GM23248 (cell line): ENCODE data around the gene CCDC187.

Experiments used
- EZH2 ChIP-seq: fragments of 200-600 bp; sonication (generic); IDR thresholded peaks from 2 replicates; pipeline ENCODE4 v1.6.1; 2018; ENCODE audit warnings: antibody characterized with exemption, mild to moderate bottlenecking; ENCODE audit not compliant: insufficient read depth, poor library complexity, severe bottlenecking
- EZH2phosphoT487 ChIP-seq: fragments of 200-600 bp; sonication (generic); IDR thresholded peaks from 2 replicates; pipeline ENCODE4 v1.6.1; 2018; ENCODE audit warnings: antibody characterized with exemption, moderate library complexity, mild to moderate bottlenecking, low read depth; ENCODE audit not compliant: insufficient read depth

DNA sequence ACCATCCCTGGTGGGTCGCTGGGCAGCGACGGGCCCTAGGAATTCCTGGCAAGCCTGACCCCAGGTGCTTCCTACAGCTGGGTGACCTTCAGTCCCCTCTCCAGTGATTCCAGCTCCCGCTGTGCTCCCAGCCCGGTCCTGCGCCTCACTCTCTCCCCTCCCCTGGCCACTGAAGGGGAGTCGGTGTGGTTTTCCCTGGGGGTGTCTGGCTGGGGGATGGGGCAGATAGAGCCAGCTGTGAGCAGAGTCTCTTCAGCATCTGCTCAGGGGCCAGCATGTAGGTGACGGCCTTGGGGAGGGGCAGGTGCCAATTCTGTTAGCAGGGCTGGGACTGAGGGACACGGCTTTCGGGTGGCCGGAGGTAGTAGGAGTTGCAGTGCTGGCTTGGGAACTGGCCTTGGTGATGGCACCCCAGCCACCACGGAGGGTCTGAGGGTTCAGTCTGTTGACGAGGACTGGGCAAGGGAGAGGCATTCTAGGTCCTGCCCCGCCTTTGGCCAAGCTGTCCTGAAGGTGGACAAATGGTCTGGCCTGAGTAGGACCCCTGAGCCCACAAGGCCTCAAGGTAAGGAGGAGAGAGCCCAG lies 26.6 kb upstream of the CCDC187 start:
- TF ChIP-seq EZH2phosphoT487 (no peak), EZH2 (no peak)
